ENCODE data around the gene CMSS1. TPM values are rescaled to one million over a fixed set of nuclear protein-coding genes. Genes with fewer than 3 reads are reported as not detected.

CMSS1 gene
- total RNA-seq, 1 experiment from 2014 or later = 64.1 TPM

DNA sequence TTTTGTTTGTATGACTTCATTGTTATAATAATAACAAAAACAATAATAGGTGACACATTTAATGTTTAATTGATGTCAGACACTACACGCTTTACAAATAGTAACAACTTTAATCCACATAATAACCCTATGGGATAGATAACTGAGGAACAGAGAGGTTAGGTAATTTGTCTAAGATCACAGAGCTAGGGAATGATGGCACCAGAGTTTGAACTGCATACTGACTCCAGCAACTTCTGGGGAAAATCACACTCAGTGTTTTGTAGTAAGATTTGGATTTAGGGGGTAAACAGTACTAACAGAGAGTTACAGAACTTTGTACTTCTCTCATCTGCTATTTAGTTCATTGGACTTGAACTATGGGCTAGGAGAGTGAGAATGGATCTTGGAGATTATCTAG, 66.0 kb downstream of the CMSS1 start (continued):
- TF ChIP-seq RAD21 (IDR thresholded peaks at IDR 0.05; ENCODE audit: low read depth) (no peak), CEBPB (IDR thresholded peaks at IDR 0.05; ENCODE audit: low read depth) (no peak)
- TF ChIP-seq, protein P1, sequence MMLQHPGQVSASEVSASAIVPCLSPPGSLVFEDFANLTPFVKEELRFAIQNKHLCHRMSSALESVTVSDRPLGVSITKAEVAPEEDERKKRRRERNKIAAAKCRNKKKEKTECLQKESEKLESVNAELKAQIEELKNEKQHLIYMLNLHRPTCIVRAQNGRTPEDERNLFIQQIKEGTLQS (IDR thresholded peaks at IDR 0.05) = no peak

GRCh38 chr3:99884484-99884883, 66.8 kb downstream of the CMSS1 start:
- Histone ChIP-seq H3K4me1 (ENCODE audit: control insufficient read depth in 1 of 2, insufficient read depth in 2 of 2, low read length in 2 of 2) (no peaks in the 10 kb centered on the region), H4K20me1 (ENCODE audit: insufficient read depth) (no peaks in the 10 kb centered on the region), H3K79me2 (ENCODE audit: insufficient read depth, low read length) (peaks cover 2% of the 10 kb centered on the region; the same call in 1 of the 2 replicates), H3K27me3 (ENCODE audit: insufficient read depth, low read length) (no peaks in the 10 kb centered on the region), H3K4me3 (replicated peaks in 1 of 2; ENCODE audit: low read depth in 1 of 2, low read length in 2 of 2) (no peak overlapping the region), H3K36me3 (ENCODE audit: control insufficient read depth in 1 of 2, insufficient read depth in 2 of 2, low read length in 2 of 2) (no peaks in the 10 kb centered on the region), H3K27ac (ENCODE audit: low read depth, low read length) (no peak overlapping the region), H3K9me3 (ENCODE audit: control insufficient read depth in 1 of 2, insufficient read depth in 1 of 2, low read depth in 1 of 2, low read length in 2 of 2) (no peaks in the 10 kb centered on the region), H3K9me2 (ENCODE audit: insufficient read depth) (no peaks in the 10 kb centered on the region), H3K4me2 (ENCODE audit: low read length) (no peak overlapping the region), H3K9ac (ENCODE audit: low read length) (no peak overlapping the region), H2AFZ (ENCODE audit: low read depth, low read length, poor library complexity, severe bottlenecking) (no peak overlapping the region)
- ChIA-PET CTCF (no interaction called here), RAD21 (ENCODE audit: low non-redundant PET in 1 of 2, low total read pairs in 2 of 2, uncharacterized antibody in 2 of 2, unreplicated experiment in 2 of 2) (no interaction called here), POLR2A (no interaction called here)
- intact Hi-C loops (cut with micrococcal nuclease) = no loop called here
- no TSS peak for BruUV-seq (replicated peaks)
- TF ChIP-seq ZBTB33 (IDR thresholded peaks at IDR 0.05; ENCODE audit: extremely low read depth, insufficient replicate concordance, low read length) = no peak
- TF ChIP-seq CTCF (IDR thresholded peaks at IDR 0.05 in 2 of 3, conservative IDR thresholded peaks at IDR 0.05 in 1 of 3; ENCODE audit: borderline replicate concordance in 1 of 3, insufficient read depth in 1 of 3, low read depth in 2 of 3, low read length in 2 of 3) = no peak
- TF ChIP-seq CBX3 (IDR thresholded peaks at IDR 0.05; ENCODE audit: low read depth) = no peak
- no peak for ATAC-seq
- DNase-seq (ENCODE audit: low read depth, low spot score) = no peak
